Left ventricle myocardium inferior (tissue), 1 donor: ENCODE data around the gene HLA-DOA. TPM values are rescaled to one million over a fixed set of nuclear protein-coding genes. Genes with fewer than 3 reads are reported as not detected.

Experiments used
- DNase-seq: peaks from one replicate; pipeline ENCODE4 v3.0.0-alpha.2; 2020
- H3K27ac ChIP-seq: fragments of 200-600 bp; replicated peaks from 2 replicates; pipeline ENCODE4 v1.8.0; 2021
- H3K27me3 ChIP-seq: fragments of 200-600 bp; 2 replicates; pipeline ENCODE4 v1.8.0; 2021; ENCODE audit warnings: low read depth
- H3K36me3 ChIP-seq: fragments of 200-600 bp; 2 replicates; pipeline ENCODE4 v1.8.0; 2021
- H3K4me1 ChIP-seq: fragments of 200-600 bp; 2 replicates; pipeline ENCODE4 v1.8.0; 2021
- H3K4me3 ChIP-seq: fragments of 200-600 bp; 2 replicates; pipeline ENCODE4 v1.8.0; 2021; ENCODE audit warnings: mild to moderate bottlenecking, moderate library complexity
- H3K9me3 ChIP-seq: fragments of 200-600 bp; replicated peaks from 2 replicates; pipeline ENCODE4 v1.8.0; 2021
- intact Hi-C: fragments of 100-400 bp; cut with micrococcal nuclease; formaldehyde crosslinking; loops from one replicate; pipeline ENCODE4 v1.11.0; 2022
- total RNA-seq: library from RNA; stranded (reverse); fragmentation: NEBNext Ultra II Directional; extraction: Animal tissue kit (Norgen Biotek cat#: 25700); gene quantifications from one replicate; pipeline ENCODE4 v1.2.1, GENCODE V29; 2021
- TF ChIP-seq, protein P1 (sequence below): fragments of 200-600 bp; IDR thresholded peaks from 2 replicates; pipeline ENCODE4 v1.8.0; 2021; ENCODE audit warnings: antibody characterized with exemption, mild to moderate bottlenecking, borderline replicate concordance
- donor health status: DM: no; HTN: yes; CAD: no; lungs with severe emphysema.

Gene HLA-DOA
- total RNA-seq, 1 donor from 2014 or later: 1.8 TPM

DNA sequence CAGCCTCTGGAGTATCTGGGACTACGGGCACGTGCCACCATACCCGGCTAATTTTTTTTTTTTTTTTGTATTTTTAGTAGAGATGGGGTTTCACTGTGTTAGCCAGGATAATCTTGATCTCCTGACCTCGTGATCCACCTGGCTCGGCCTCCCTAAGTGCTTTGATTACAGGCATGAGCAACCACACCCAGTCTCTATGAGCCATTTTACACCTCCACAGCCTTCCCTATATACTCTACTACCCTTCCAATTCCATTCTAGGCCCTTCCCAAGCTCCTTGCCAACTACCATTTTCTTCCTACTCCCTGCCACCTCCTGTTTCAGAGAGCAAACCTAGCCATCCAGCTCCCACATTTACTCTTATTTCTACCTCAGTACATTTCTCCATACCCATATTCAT, 48.8 kb downstream of the HLA-DOA start:
- intact Hi-C loops: no loop called here

DNA sequence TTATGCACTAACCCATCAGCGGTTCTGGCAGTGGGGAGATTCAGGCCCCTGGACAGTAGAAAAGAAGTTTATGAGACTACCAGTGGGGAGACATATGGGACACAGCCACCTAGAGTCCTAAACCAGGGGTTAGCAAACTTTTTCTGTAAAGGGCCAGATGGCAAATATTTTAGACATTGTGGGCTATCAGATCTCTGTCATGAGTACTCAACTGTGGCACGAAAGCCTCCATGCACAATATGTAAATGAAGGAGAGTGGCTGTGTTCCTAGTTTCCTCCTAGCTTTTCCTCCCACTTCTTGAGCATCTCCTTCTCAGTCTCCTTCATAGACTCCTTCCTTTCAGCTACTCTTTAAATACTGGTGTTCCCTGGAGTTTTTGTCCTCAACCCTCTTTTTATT, 53.2 kb downstream of the HLA-DOA start:
- Histone ChIP-seq H3K36me3 (no peaks in the 10 kb centered on the region), H3K4me3 (no peak overlapping the region), H3K9me3 (no peaks in the 10 kb centered on the region), H3K27me3 (no peaks in the 10 kb centered on the region), H3K4me1 (peaks cover 22% of the 10 kb centered on the region), H3K27ac (no peak overlapping the region)
- TF ChIP-seq, protein P1, sequence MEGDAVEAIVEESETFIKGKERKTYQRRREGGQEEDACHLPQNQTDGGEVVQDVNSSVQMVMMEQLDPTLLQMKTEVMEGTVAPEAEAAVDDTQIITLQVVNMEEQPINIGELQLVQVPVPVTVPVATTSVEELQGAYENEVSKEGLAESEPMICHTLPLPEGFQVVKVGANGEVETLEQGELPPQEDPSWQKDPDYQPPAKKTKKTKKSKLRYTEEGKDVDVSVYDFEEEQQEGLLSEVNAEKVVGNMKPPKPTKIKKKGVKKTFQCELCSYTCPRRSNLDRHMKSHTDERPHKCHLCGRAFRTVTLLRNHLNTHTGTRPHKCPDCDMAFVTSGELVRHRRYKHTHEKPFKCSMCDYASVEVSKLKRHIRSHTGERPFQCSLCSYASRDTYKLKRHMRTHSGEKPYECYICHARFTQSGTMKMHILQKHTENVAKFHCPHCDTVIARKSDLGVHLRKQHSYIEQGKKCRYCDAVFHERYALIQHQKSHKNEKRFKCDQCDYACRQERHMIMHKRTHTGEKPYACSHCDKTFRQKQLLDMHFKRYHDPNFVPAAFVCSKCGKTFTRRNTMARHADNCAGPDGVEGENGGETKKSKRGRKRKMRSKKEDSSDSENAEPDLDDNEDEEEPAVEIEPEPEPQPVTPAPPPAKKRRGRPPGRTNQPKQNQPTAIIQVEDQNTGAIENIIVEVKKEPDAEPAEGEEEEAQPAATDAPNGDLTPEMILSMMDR: no peak
- intact Hi-C loops: no loop called here
- no peak for DNase-seq

More for the DNA sequence above, 48.8 kb downstream of the HLA-DOA start:
- Histone ChIP-seq H3K4me3 (no peak overlapping the region), H3K9me3 (no peaks in the 10 kb centered on the region), H3K4me1 (peaks cover 3% of the 10 kb centered on the region), H3K36me3 (no peaks in the 10 kb centered on the region), H3K27me3 (no peaks in the 10 kb centered on the region), H3K27ac (no peak overlapping the region)
- TF ChIP-seq, protein P1: no peak
- no peak for DNase-seq

GRCh38 chr6:32954986-32955802, 54.2 kb downstream of the HLA-DOA start:
- H3K4me3 ChIP-seq: no peak overlapping the region
- no peak overlapping the region for H3K27ac ChIP-seq
- H3K9me3 ChIP-seq: no peaks in the 10 kb centered on the region
- peaks cover 22% of the 10 kb centered on the region for H3K4me1 ChIP-seq
- TF ChIP-seq, protein P1: no peak
- intact Hi-C loops: no loop called here
- H3K36me3 ChIP-seq: no peaks in the 10 kb centered on the region
- DNase-seq: no peak
- H3K27me3 ChIP-seq: no peaks in the 10 kb centered on the region

GRCh38 chr6:32954267-32954666, 55.1 kb downstream of the HLA-DOA start:
- Histone ChIP-seq H3K27me3 (no peaks in the 10 kb centered on the region), H3K4me1 (peaks cover 22% of the 10 kb centered on the region), H3K4me3 (no peak overlapping the region), H3K9me3 (no peaks in the 10 kb centered on the region), H3K27ac (no peak overlapping the region), H3K36me3 (no peaks in the 10 kb centered on the region)
- intact Hi-C loops: no loop called here
- no peak for DNase-seq
- TF ChIP-seq, protein P1: no peak

Other genes with a start within 250 kb of the HLA-DOA start
- 1.9 TPM for gene HLA-DQB2, start 246.1 kb downstream of the HLA-DOA start, total RNA-seq
- gene HLA-DOB, start 192.6 kb downstream of the HLA-DOA start, total RNA-seq: not detected
- gene TAP2, start 170.9 kb downstream of the HLA-DOA start, total RNA-seq: 22.4 TPM
- 13.2 TPM for gene PSMB8, start 165.5 kb downstream of the HLA-DOA start, total RNA-seq
- gene TAP1, start 155.9 kb downstream of the HLA-DOA start, total RNA-seq: 15.5 TPM
- gene PSMB9, start 155.4 kb downstream of the HLA-DOA start, total RNA-seq: 13.4 TPM
- 9.1 TPM for gene HLA-DMB, start 68.6 kb downstream of the HLA-DOA start, total RNA-seq
- gene HLA-DMA, start 56.5 kb downstream of the HLA-DOA start, total RNA-seq: 15.8 TPM
- gene BRD2, start 41.0 kb downstream of the HLA-DOA start, total RNA-seq: 63.4 TPM
- 28.8 TPM for gene HLA-DPA1, start 64.1 kb upstream of the HLA-DOA start, total RNA-seq
- 34.1 TPM for gene HLA-DPB1, start 66.4 kb upstream of the HLA-DOA start, total RNA-seq
- 1.3 TPM for gene COL11A2, start 182.9 kb upstream of the HLA-DOA start, total RNA-seq
- gene RXRB, start 191.1 kb upstream of the HLA-DOA start, total RNA-seq: 40.3 TPM
- 50.5 TPM for gene SLC39A7, start 191.3 kb upstream of the HLA-DOA start, total RNA-seq
- gene HSD17B8, start 195.1 kb upstream of the HLA-DOA start, total RNA-seq: 18.2 TPM
- gene RING1, start 198.9 kb upstream of the HLA-DOA start, total RNA-seq: 28.4 TPM